SH-SY5Y (cell line): ENCODE results near the gene PLB1.

Experiments
- GATA2 ChIP-seq: IDR thresholded peaks from 2 replicates; pipeline ENCODE4 v1.6.1; 2011; ENCODE audit warnings: mild to moderate bottlenecking, low read depth, low read length
- GATA3 ChIP-seq: IDR thresholded peaks from 2 replicates; pipeline ENCODE4 v1.6.1; 2011; ENCODE audit warnings: low read depth, mild to moderate bottlenecking, low read length, moderate library complexity

GRCh38 chr2:28643327-28643726 is 147.5 kb downstream of the PLB1 start:
- TF ChIP-seq GATA2, result no peak
- no peak for TF ChIP-seq GATA3
